Stomach (tissue), 4 donors: ENCODE data around the gene DPP8.

Experiments
- CTCF ChIP-seq, 7 experiments: fragments of 450-650 bp in 4 of 7; fragments of 200-600 bp in 3 of 7; sonication (generic) in 3 of 7; IDR thresholded peaks; one replicate each; pipeline ENCODE4 v1.5.1; 2016 to 2019; ENCODE audit warnings: antibody characterized with exemption in 7 of 7, control low read depth in 2 of 7, mild to moderate bottlenecking in 1 of 7
- EP300 ChIP-seq: sonication (generic); formaldehyde crosslinking; IDR thresholded peaks from one replicate; pipeline ENCODE4 v1.6.1; 2017; ENCODE audit warnings: antibody characterized with exemption
- POLR2A ChIP-seq, 4 donors: fragments of 450-650 bp; IDR thresholded peaks; one replicate each; pipeline ENCODE4 v1.6.1; 2016; ENCODE audit warnings: antibody characterized with exemption in 4 of 4, control low read depth in 2 of 4, mild to moderate bottlenecking in 1 of 4, moderate library complexity in 1 of 4
- POLR2AphosphoS5 ChIP-seq, 3 donors: sonication (generic); formaldehyde crosslinking; IDR thresholded peaks; one replicate each; pipeline ENCODE4 v1.6.1; 2016; ENCODE audit warnings: antibody characterized with exemption in 3 of 3

DNA sequence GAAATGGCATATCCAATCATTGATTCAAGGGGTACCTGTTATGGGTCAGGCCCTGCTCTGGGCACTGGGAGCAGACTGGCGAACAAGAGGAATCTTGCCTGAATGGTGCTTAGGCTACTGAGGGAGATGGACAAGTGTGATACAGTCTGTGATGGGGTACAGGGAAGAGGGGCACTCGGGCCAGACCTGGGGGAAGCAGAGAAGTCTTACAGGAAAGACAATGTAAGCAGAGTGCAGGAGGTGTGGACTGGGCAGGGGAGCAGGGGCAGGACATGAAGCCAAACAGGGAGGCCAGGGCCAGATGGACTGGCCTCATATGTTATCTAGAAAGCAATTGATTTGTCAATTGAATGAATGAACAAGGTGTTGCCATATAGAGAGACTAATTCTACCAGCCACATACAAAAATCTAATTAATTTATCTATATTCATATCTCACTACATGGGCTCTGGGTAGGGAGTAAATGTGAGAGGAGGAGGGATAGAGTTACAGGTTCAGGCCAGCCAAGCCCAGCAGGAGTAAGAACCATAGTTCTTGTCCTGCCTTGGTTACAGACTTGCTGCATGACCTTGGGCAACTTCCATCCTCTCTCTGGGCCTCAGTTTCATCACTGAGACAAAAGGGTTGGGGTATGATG lies 91.2 kb downstream of the DPP8 start:
- TF ChIP-seq CTCF (IDR thresholded peaks at IDR 0.05) = no peak
- TF ChIP-seq POLR2AphosphoS5 (IDR thresholded peaks at IDR 0.05) = no peak
- no peak for TF ChIP-seq POLR2A (IDR thresholded peaks at IDR 0.05)
- no peak for TF ChIP-seq EP300
